GM18520 (cell line): Measurements from ENCODE around the gene CCDC91.
"Not testable (repeated sequence)": the region's sequence is repeated elsewhere in the genome, so short reads cannot be mapped to it uniquely, and the experiment has no call there.

Experiments
- ATAC-seq: cut with Tn5 transposase; IDR thresholded peaks from one replicate; pipeline ENCODE4 v1.9.1; 2021; ENCODE audit not compliant: unreplicated experiment

Gene CCDC91

DNA sequence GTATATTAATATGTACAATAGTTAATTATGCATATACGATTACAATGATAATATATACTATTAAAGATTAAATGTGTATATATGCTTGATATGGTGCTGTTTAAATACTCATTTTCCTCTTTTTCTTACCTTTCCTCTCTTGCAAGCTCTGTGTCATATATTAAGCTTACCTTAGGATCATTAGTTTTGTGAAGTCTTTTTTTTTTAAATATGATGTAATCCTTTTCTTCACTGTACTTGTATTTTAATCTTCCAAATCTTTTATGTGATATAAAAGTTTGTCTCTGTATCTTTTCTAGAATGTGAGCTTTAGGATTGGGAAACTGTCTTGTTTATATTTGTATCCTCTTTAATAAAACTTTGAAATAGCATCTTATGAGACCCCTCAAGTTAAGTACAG is 88.7 kb downstream of the CCDC91 start:
- ATAC-seq: no peak

- ATAC-seq: no peak
Observed at GRCh38 chr12:28286352-28286751, 96.1 kb downstream of the CCDC91 start.

- ATAC-seq: no peak
Observed at GRCh38 chr12:28290262-28290661, 100.0 kb downstream of the CCDC91 start.

DNA sequence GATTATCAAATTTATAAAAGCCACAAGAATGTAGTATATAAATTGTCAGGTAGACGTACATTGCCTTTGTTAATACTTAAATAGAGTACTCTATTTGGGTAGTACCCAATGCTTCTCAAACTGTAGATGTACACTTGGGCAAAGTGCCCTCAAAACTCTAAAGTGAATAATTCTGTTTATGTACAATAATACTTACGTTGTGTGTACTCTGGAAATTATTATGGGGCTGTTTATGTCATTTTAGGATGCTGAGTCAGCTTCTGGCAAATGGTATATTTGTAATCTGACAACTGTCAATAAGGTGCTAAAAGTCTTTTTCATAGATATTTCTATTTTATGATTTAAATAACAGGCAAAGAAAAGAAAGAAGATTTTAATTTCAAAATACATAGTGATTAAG is 102.4 kb downstream of the CCDC91 start:
- ATAC-seq: no peak

GRCh38 chr12:28294300-28294699 is 104.0 kb downstream of the CCDC91 start:
- no peak for ATAC-seq

DNA sequence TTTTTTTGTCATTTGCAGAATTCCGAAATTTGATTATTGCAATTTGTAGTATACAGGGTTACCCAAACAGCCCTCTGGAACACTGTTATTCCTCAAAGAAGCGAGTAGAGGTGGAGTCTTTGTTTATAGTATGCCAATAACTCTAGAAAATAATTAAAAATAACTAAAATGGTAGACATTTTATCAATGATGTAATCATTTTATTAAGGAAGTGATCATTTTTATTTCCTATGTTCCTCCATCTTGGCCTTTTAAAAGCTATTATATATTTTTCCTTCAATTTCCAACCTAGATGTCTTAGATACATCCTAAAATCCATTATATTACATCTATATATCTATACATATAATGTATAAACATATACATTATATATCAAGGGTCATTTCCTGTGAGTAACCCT is 106.0 kb downstream of the CCDC91 start:
- ATAC-seq: no peak

GRCh38 chr12:28303192-28303591 is 112.9 kb downstream of the CCDC91 start:
- ATAC-seq: no peak

- no peak for ATAC-seq
Observed at GRCh38 chr12:28306535-28306934, 116.3 kb downstream of the CCDC91 start.

- no peak for ATAC-seq
Observed at GRCh38 chr12:28308891-28309290, 118.6 kb downstream of the CCDC91 start.

DNA sequence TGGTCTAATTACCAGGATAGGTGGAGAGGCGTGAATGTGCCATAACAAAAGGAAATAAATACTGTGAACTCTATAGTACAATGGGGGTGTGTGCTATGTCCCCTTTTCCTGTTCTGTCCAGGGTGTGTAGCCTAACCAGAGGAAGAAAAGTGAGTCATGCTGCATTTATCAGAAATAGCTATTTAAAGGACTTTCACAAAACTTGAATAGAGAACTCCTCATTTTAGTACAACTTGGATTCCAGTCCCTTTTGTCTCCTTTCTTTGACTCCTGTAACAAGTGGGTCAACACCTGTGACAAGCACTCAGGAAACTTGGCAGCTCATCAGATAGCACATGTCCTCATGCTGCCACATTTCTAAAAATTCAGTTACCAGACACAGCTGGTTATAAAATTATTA is 123.4 kb downstream of the CCDC91 start:
- ATAC-seq: no peak

- no peak for ATAC-seq
Observed at GRCh38 chr12:28316049-28316448, 125.8 kb downstream of the CCDC91 start.

DNA sequence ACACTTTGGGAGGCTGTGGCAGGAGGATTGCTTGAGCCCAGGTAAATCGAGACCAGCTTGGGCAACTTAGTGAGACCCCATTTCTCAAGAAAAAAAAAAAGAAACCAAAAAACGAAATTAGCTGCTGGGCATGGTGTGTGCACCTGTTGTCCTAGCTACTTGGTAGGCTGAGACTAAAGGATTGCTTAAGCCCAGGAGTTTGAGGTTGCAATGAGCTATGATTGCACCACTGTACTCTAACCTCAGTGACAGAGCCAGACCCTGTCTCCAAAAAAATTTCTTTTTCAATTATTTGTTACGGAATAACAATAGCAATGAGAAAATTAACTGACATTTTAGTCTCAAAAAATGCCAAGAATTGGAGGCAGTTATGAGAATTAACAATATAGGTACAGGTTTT is 128.0 kb downstream of the CCDC91 start:
- ATAC-seq: no peak

- no peak for ATAC-seq
Observed at GRCh38 chr12:28320353-28320752, 130.1 kb downstream of the CCDC91 start.

GRCh38 chr12:28327722-28328121 is 137.5 kb downstream of the CCDC91 start:
- no peak for ATAC-seq

DNA sequence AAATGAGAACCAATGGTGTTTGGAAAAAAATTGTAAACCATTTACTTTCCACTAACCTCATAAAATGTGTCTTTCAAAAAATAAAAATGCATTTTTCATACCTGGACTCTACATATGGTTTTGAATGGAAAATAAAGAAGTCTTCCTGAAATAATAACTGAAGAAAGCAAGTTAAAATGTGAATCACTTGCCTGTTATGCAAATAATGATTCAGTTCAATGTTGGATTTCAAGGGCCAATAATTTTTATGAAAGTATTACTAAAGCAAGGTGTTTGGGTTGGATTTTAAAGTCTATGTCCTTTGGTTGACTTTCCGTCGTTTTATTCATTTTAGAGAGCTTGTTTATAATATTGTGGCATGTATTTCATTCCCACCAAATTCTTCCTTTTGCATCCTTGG is 138.7 kb downstream of the CCDC91 start:
- no peak for ATAC-seq

DNA sequence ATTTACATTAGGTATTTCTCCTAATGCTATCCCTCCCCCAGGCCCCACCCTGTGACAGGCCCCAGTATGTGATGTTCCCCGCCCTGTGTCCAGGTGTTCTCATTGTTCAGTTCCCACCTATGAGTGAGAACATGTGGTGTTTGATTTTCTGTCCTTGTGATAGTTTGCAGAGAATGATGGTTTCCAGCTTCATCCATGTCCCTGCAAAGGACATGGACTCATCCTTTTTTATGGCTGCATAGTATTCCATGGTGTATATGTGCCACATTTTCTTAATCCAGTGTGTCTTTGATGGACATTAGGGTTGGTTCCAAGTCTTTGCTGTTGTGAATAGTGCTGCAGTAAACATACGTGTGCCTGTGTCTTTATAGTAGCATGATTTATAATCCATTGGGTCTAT is 139.5 kb downstream of the CCDC91 start:
- not testable (repeated sequence) for ATAC-seq

DNA sequence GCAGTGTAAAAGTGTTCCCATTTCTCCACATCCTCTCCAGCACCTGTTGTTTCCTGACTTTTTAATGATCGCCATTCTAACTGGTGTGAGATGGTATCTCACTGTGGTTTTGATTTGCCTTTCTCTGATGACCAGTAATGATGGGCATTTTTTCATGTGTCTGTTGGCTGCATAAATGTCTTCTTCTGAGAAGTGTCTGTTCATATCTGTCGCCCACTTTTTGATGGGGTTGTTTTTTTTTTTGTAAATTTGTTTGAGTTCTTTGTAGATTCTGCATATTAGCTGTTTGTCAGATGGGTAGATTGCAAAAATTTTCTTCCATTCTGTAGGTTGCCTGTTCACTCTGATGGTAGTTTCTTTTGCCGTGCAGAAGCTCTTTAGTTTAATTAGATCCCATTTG is 140.0 kb downstream of the CCDC91 start:
- not testable (repeated sequence) for ATAC-seq

DNA sequence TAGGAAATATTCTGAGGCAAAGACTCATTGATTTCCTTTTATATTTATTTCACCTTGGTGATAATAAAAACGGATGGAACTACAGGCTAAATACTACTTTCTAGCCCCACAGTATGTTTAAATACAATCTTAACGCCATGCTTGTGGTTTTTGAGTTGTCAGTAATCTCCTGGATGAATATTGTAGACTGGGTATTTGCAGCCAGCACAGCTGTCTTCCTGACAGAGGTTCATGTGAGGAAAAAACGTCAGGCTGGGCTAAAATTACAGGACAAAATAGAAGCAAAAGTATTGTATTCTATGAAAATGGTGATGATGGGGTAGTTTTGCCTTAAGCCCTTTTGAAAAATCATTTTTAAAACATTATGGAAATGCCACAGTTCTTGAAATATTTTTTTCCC is 140.9 kb downstream of the CCDC91 start:
- no peak for ATAC-seq

GRCh38 chr12:28340261-28341045 is 150.2 kb downstream of the CCDC91 start:
- ATAC-seq: no peak

GRCh38 chr12:28343713-28344112 is 153.5 kb downstream of the CCDC91 start:
- ATAC-seq: no peak

- ATAC-seq: no peak
Observed at GRCh38 chr12:28346567-28346966, 156.3 kb downstream of the CCDC91 start.

- ATAC-seq: no peak
Observed at GRCh38 chr12:28349196-28349595, 158.9 kb downstream of the CCDC91 start.

DNA sequence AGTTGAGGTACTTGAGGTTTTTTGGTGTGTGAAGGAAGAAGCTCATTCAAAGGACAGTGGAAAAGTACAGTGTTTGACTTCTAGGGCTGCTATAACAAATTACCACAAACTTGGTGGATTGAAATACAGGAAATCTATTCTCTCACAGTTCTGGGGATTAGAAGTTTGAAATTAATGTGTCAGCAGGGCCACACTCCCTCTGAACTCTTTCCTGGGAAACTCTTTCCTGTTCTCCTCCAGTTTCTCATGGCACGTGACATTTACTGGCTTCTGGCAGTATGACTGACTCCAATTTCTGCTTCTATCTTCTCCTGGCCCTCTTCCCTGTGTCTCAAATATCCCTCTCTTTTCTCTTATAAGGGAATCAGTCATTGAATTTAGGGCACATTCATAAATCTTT is 160.2 kb downstream of the CCDC91 start:
- no peak for ATAC-seq
